IMR-90 (cell line): Measurements from ENCODE around the gene UNC13B. TPM values are rescaled to one million over a fixed set of nuclear protein-coding genes. Genes with fewer than 3 reads are reported as not detected.
"Not testable (repeated sequence)": the region's sequence is repeated elsewhere in the genome, so short reads cannot be mapped to it uniquely, and the experiment has no call there.

Experiments
- ATAC-seq: fragments of 200-7000 bp; cut with Tn5 transposase; 2 replicates; pipeline ENCODE4 v1.9.1; 2020; ENCODE audit warnings: low read depth, mild to moderate bottlenecking, moderate library complexity
- BruUV-seq: library from RNA; stranded (reverse); fragments of 400-500 nt; replicated peaks from 2 replicates; lab custom pipeline; 2021; lab: Mats Ljungman, UMichigan
- CTCF ChIA-PET: fragments of 300-600 bp; formaldehyde crosslinking; extraction: SDS; loops from one replicate; lab custom pipeline; 2021; ENCODE audit warnings: antibody characterized with exemption; lab: Yijun Ruan, JAX
- POLR2A ChIA-PET: fragments of 300-600 bp; sonication (Branson Sonifier 250); formaldehyde crosslinking; loops from one replicate; lab custom pipeline; 2022; ENCODE audit warnings: antibody characterized with exemption; ENCODE audit not compliant: unreplicated experiment; lab: Charles Lee
- DNase-seq: peaks from one replicate; pipeline ENCODE4 v3.0.0; 2013
- H2AFZ ChIP-seq: replicated peaks from 2 replicates; pipeline ENCODE3; 2013; ENCODE audit warnings: low read length, mild to moderate bottlenecking; ENCODE audit not compliant: poor library complexity
- H2AK5ac ChIP-seq: 2 replicates; pipeline ENCODE4 v1.6.1; 2013; ENCODE audit warnings: low read depth, low read length, inconsistent platforms
- H2AK9ac ChIP-seq: replicated peaks from 2 replicates; pipeline ENCODE3; 2013; ENCODE audit warnings: mild to moderate bottlenecking, low read depth, low read length, moderate library complexity; ENCODE audit not compliant: poor library complexity
- H2BK120ac ChIP-seq: 2 replicates; pipeline ENCODE4 v1.6.1; 2013; ENCODE audit warnings: low read depth, low read length, inconsistent platforms
- H2BK15ac ChIP-seq: 3 replicates; pipeline ENCODE4 v1.6.1; 2013; ENCODE audit warnings: low read depth, low read length, inconsistent platforms
- H2BK20ac ChIP-seq: 2 replicates; pipeline ENCODE4 v1.6.1; 2013; ENCODE audit warnings: low read depth, mild to moderate bottlenecking, inconsistent platforms, low read length, moderate library complexity
- H2BK5ac ChIP-seq: 2 replicates; pipeline ENCODE4 v1.6.1; 2013; ENCODE audit warnings: mild to moderate bottlenecking, low read depth, low read length, inconsistent platforms; ENCODE audit not compliant: poor library complexity, severe bottlenecking
- H3K14ac ChIP-seq: replicated peaks from 2 replicates; pipeline ENCODE4 v1.6.1; 2013; ENCODE audit warnings: low read depth, low read length, inconsistent platforms
- H3K18ac ChIP-seq: 2 replicates; pipeline ENCODE4 v1.6.1; 2013; ENCODE audit warnings: low read depth, low read length, control low read depth
- H3K23ac ChIP-seq: 2 replicates; pipeline ENCODE4 v1.6.1; 2013; ENCODE audit warnings: low read depth, low read length, inconsistent platforms
- H3K27ac ChIP-seq: 2 replicates; pipeline ENCODE4 v1.5.1; 2013; ENCODE audit warnings: mild to moderate bottlenecking, control low read depth, low read length; ENCODE audit not compliant: insufficient read depth
- H3K27me3 ChIP-seq: 2 replicates; pipeline ENCODE4 v1.6.1; 2013; ENCODE audit warnings: low read length; ENCODE audit not compliant: control insufficient read depth, insufficient read depth
- H3K36me3 ChIP-seq: 2 replicates; pipeline ENCODE4 v1.6.1; 2013; ENCODE audit warnings: low read length, mixed read lengths; ENCODE audit not compliant: control insufficient read depth, insufficient read depth
- H3K4ac ChIP-seq: 2 replicates; pipeline ENCODE4 v1.6.1; 2013; ENCODE audit warnings: low read depth, low read length, inconsistent platforms
- H3K4me1 ChIP-seq: 2 replicates; pipeline ENCODE4 v1.6.1; 2013; ENCODE audit warnings: low read length, mixed read lengths; ENCODE audit not compliant: control insufficient read depth, insufficient read depth
- H3K4me2 ChIP-seq: 2 replicates; pipeline ENCODE4 v1.6.1; 2013; ENCODE audit warnings: low read depth, mild to moderate bottlenecking, control low read depth, low read length, moderate library complexity
- H3K4me3 ChIP-seq: 2 replicates; pipeline ENCODE4 v1.5.1; 2013; ENCODE audit warnings: low read depth, mild to moderate bottlenecking, control low read depth, low read length, moderate library complexity; ENCODE audit not compliant: insufficient read depth
- H3K56ac ChIP-seq: 2 replicates; pipeline ENCODE4 v1.6.1; 2013; ENCODE audit warnings: low read length, inconsistent platforms; ENCODE audit not compliant: insufficient read depth; ENCODE audit errors: extremely low read depth
- H3K79me1 ChIP-seq, 2 experiments: 2 replicates each; pipeline ENCODE4 v1.6.1; 2013; ENCODE audit warnings: low read length in 2 of 2, inconsistent platforms in 1 of 2, low read depth in 1 of 2
- H3K9ac ChIP-seq: 2 replicates; pipeline ENCODE4 v1.6.1; 2013; ENCODE audit warnings: low read depth, low read length, control low read depth
- H3K9me1 ChIP-seq: 2 replicates; pipeline ENCODE4 v1.6.1; 2013; ENCODE audit warnings: low read length, inconsistent platforms; ENCODE audit not compliant: insufficient read depth
- H3K9me3 ChIP-seq: 2 replicates; pipeline ENCODE4 v1.6.1; 2013; ENCODE audit warnings: low read length; ENCODE audit not compliant: control insufficient read depth, insufficient read depth
- H4K20me1 ChIP-seq: 2 replicates; pipeline ENCODE4 v1.6.1; 2013; ENCODE audit warnings: low read length, inconsistent platforms; ENCODE audit not compliant: insufficient read depth
- H4K5ac ChIP-seq: 2 replicates; pipeline ENCODE4 v1.6.1; 2013; ENCODE audit warnings: mild to moderate bottlenecking, low read depth, low read length, control low read depth
- H4K8ac ChIP-seq, 2 experiments: 2 replicates each; pipeline ENCODE4 v1.6.1; 2013; ENCODE audit warnings: low read depth in 2 of 2, low read length in 2 of 2, control low read depth in 1 of 2, inconsistent platforms in 1 of 2
- H4K91ac ChIP-seq: 2 replicates; pipeline ENCODE4 v1.6.1; 2013; ENCODE audit warnings: low read depth, low read length, inconsistent platforms; ENCODE audit not compliant: insufficient read depth
- BHLHE40 ChIP-seq: fragments of 150-350 bp; IDR thresholded peaks from 2 replicates; pipeline ENCODE4 v1.6.1; 2016; ENCODE audit warnings: mild to moderate bottlenecking, low read depth, low read length
- MAFK ChIP-seq: IDR thresholded peaks from 2 replicates; pipeline ENCODE4 v1.6.1; 2012; ENCODE audit warnings: low read depth, low read length, improper control_type of control experiment
- POLR2A ChIP-seq: IDR thresholded peaks from 2 replicates; pipeline ENCODE4 v1.6.1; 2012; ENCODE audit warnings: mild to moderate bottlenecking, low read depth, low read length
- RCOR1 ChIP-seq: IDR thresholded peaks from 2 replicates; pipeline ENCODE4 v1.6.1; 2012; ENCODE audit warnings: mild to moderate bottlenecking, low read length, improper control_type of control experiment; ENCODE audit not compliant: insufficient replicate concordance
- WGBS, 2 experiments: methylation state at CpG; one replicate each; pipeline versions ENCODE4 v1.1.5 to v1.1.7; 2013; ENCODE audit warnings: missing lambda C conversion rate in 2 of 2; ENCODE audit not compliant: insufficient read length in 1 of 2; ENCODE audit errors: extremely low coverage in 2 of 2; 5-methylcytosine and 5-hydroxymethylcytosine counted together
- dilution Hi-C: fragments of 300-500 bp; cut with HindIII; formaldehyde crosslinking; loops from one replicate; pipeline ENCODE4 v1.14.3; 2018; ENCODE audit warnings: low sequenced_read_pairs; ENCODE audit not compliant: unreplicated experiment
- in situ Hi-C: fragments of 300-500 bp; cut with MboI; formaldehyde crosslinking; loops from 3 replicates; pipeline ENCODE4 v1.14.3; 2019; ENCODE audit warnings: low sequenced_read_pairs, inconsistent platforms, mixed read lengths
- intact Hi-C: fragments of 100-400 bp; cut with micrococcal nuclease; formaldehyde crosslinking; loops from 2 replicates; pipeline ENCODE4 v1.10.0; 2022
- polyA plus RNA-seq, 3 experiments: library from polyadenylated mRNA; depleted of rRNA; stranded (reverse); fragments of >200 nt; gene quantifications; 2 replicates each; pipeline ENCODE4 v1.2.3, GENCODE V29; 2012; ENCODE audit warnings: low replicate concordance in 1 of 3
- total RNA-seq: library from RNA; depleted of rRNA; stranded (reverse); fragments of >200 nt; gene quantifications from 2 replicates; pipeline ENCODE4 v1.2.3, GENCODE V29; 2012
- TF ChIP-seq, protein P1 (sequence below): fragments of 150-350 bp; IDR thresholded peaks from 2 replicates; pipeline ENCODE4 v1.6.1; 2017; ENCODE audit warnings: mild to moderate bottlenecking, antibody characterized with exemption, low read length, low read depth
- TF ChIP-seq, protein P2 (sequence below): fragments of 150-350 bp; IDR thresholded peaks from 2 replicates; pipeline ENCODE4 v1.6.1; 2016; ENCODE audit warnings: low read depth, mild to moderate bottlenecking, low read length, moderate library complexity, borderline replicate concordance

UNC13B gene
- total and polyA plus RNA-seq, 2 of the 4 experiments (the other 2 are of a cell fraction) = 7.5 to 14.3 TPM

DNA sequence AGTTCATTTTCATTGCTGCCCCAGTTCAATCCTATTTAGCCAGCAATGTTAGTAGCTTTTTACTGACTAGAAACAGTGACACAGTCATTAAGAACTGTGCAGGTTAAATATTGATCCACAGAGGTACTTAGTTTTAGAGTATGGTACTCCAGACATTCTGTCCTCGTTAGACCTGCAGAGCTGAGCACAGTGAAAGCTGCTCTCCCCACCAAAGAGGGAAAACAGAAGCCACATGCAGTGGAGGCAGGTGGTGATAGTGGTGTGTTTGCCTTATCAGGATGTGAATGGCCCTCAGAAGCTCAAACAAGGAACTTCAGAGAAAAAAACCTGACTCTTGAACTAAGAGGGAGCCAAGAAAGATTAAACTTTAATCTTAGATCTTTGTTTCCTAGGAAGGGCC lies 75.5 kb downstream of the UNC13B start:
- H3K4ac ChIP-seq = no peak overlapping the region
- no peak overlapping the region for H2AK5ac ChIP-seq
- no peak overlapping the region for H3K27ac ChIP-seq
- H3K9me1 ChIP-seq = no peaks in the 10 kb centered on the region
- POLR2A ChIA-PET = no interaction called here
- no peak overlapping the region for H4K91ac ChIP-seq
- no TSS peak for BruUV-seq
- no peak overlapping the region for H2AFZ ChIP-seq
- H4K20me1 ChIP-seq = no peaks in the 10 kb centered on the region
- H3K9ac ChIP-seq = no peak overlapping the region
- no CpG with 5 or more reads among the region's 1 CpG for WGBS, 2 experiments
- H3K79me1 ChIP-seq = no peaks in the 10 kb centered on the region
- no peak overlapping the region for H2BK15ac ChIP-seq
- no peak overlapping the region for H3K56ac ChIP-seq
- H2AK9ac ChIP-seq = no peak overlapping the region
- H3K23ac ChIP-seq = no peak overlapping the region
- no peak overlapping the region for H3K14ac ChIP-seq
- no peaks in the 10 kb centered on the region for H3K4me1 ChIP-seq
- no peaks in the 10 kb centered on the region for H3K27me3 ChIP-seq
- no peak overlapping the region for H3K4me2 ChIP-seq
- no peak overlapping the region for H2BK120ac ChIP-seq
- no peak overlapping the region for H3K4me3 ChIP-seq
- dilution Hi-C loops = no loop called here
- H3K9me3 ChIP-seq = no peaks in the 10 kb centered on the region
- H2BK20ac ChIP-seq = no peak overlapping the region
- intact Hi-C loops = no loop called here
- H4K5ac ChIP-seq = no peak overlapping the region
- ATAC-seq (no peak), DNase-seq (no peak)
- no peak for TF ChIP-seq BHLHE40
- TF ChIP-seq MAFK = no peak
- TF ChIP-seq RCOR1 = no peak
- TF ChIP-seq, protein P1, sequence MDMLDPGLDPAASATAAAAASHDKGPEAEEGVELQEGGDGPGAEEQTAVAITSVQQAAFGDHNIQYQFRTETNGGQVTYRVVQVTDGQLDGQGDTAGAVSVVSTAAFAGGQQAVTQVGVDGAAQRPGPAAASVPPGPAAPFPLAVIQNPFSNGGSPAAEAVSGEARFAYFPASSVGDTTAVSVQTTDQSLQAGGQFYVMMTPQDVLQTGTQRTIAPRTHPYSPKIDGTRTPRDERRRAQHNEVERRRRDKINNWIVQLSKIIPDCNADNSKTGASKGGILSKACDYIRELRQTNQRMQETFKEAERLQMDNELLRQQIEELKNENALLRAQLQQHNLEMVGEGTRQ = no peak
- no peak for TF ChIP-seq POLR2A
- TF ChIP-seq, protein P2, sequence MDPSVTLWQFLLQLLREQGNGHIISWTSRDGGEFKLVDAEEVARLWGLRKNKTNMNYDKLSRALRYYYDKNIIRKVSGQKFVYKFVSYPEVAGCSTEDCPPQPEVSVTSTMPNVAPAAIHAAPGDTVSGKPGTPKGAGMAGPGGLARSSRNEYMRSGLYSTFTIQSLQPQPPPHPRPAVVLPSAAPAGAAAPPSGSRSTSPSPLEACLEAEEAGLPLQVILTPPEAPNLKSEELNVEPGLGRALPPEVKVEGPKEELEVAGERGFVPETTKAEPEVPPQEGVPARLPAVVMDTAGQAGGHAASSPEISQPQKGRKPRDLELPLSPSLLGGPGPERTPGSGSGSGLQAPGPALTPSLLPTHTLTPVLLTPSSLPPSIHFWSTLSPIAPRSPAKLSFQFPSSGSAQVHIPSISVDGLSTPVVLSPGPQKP = no peak
- H3K36me3 ChIP-seq = no peaks in the 10 kb centered on the region
- H3K18ac ChIP-seq = no peak overlapping the region
- CTCF ChIA-PET = no interaction called here
- no peak overlapping the region for H4K8ac ChIP-seq
- in situ Hi-C loops = no loop called here
- no peak overlapping the region for H2BK5ac ChIP-seq

DNA sequence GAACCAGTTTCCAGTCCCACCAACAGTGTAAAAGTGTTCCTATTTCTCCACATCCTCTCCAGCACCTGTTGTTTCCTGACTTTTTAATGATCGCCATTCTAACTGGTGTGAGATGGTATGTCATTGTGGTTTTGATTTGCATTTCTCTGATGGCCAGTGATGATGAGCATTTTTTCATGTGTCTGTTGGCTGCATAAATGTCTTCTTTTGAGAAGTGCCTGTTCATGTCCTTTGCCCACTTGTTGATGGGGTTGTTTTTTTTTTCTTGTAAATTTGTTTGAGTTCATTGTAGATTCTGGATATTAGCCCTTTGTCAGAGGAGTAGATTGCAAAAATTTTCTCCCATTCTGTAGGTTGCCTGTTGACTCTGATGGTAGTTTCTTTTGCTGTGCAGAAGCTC lies 84.1 kb downstream of the UNC13B start:
- no CpG with 5 or more reads among the region's 1 CpG for WGBS, 2 experiments
- H3K4me1 ChIP-seq, H3K18ac ChIP-seq, intact Hi-C loops, H3K79me1 ChIP-seq, H3K4me2 ChIP-seq, DNase-seq, H4K8ac ChIP-seq, H3K36me3 ChIP-seq, H2AK9ac ChIP-seq, H2BK5ac ChIP-seq, CTCF ChIA-PET, H3K27me3 ChIP-seq, ATAC-seq, H3K4me3 ChIP-seq, H3K14ac ChIP-seq, H3K23ac ChIP-seq, H2BK120ac ChIP-seq, H3K27ac ChIP-seq, H2AFZ ChIP-seq, H3K9me3 ChIP-seq, dilution Hi-C loops, H3K9me1 ChIP-seq, H4K5ac ChIP-seq, H2BK20ac ChIP-seq, H3K4ac ChIP-seq, H2BK15ac ChIP-seq, H4K20me1 ChIP-seq, H3K9ac ChIP-seq, POLR2A ChIA-PET, H4K91ac ChIP-seq, in situ Hi-C loops, H2AK5ac ChIP-seq, H3K56ac ChIP-seq, BruUV-seq: not testable (repeated sequence)
